K562 (cell line): ENCODE data around the gene CSAD. TPM values are rescaled to one million over a fixed set of nuclear protein-coding genes. Genes with fewer than 3 reads are reported as not detected.

Source experiments
- ATAC-seq: fragments of 200-7000 bp; cut with Tn5 transposase; 3 replicates; pipeline ENCODE4 v1.9.1; 2020; ENCODE audit warnings: moderate library complexity
- BruUV-seq: library from RNA; stranded (reverse); fragments of 400-500 nt; replicated peaks from 2 replicates; lab custom pipeline; 2021; lab: Mats Ljungman, UMichigan
- CTCF ChIA-PET: fragments of 300-600 bp; formaldehyde crosslinking; extraction: SDS; loops from one replicate; lab custom pipeline; 2021; ENCODE audit warnings: low intra/inter-chr PET ratio; lab: Yijun Ruan, JAX
- POLR2A ChIA-PET: fragments of 300-600, 350-650 bp; sonication (Branson Sonifier 250); formaldehyde crosslinking; extraction: SDS; loops from one replicate; lab custom pipeline; 2021; ENCODE audit warnings: antibody characterized with exemption, inconsistent platforms; lab: Yijun Ruan, JAX
- DNase-seq, 4 experiments: peaks; one replicate each; pipeline versions ENCODE4 v3.0.0 to v3.0.0-alpha.2; 2011 to 2018; ENCODE audit warnings: low spot score in 3 of 4, mixed read lengths in 3 of 4; ENCODE audit errors: extremely low read depth in 1 of 4
- FAIRE-seq: peaks from 2 replicates; lab custom pipeline; 2011; peaks lifted over from hg19 to GRCh38; lab: Jason Lieb, UNC
- H2AFZ ChIP-seq: 2 replicates; pipeline ENCODE4 v1.6.0; 2011; ENCODE audit warnings: low read depth, low read length, control low read depth, inconsistent platforms
- H3K27ac ChIP-seq: fragments of 200-600 bp; 3 replicates; pipeline ENCODE4 v1.8.0; 2011; ENCODE audit warnings: low read depth, mild to moderate bottlenecking, control low read depth, inconsistent platforms, low read length, moderate library complexity, mixed read lengths; ENCODE audit errors: extremely low read depth
- H3K27me3 ChIP-seq, 2 experiments: fragments of 300-600 bp in 1 of 2; 2 replicates in 1 of 2; 3 replicates in 1 of 2; pipeline versions ENCODE4 v1.6.0 to v1.8.0; 2011; ENCODE audit warnings: inconsistent platforms in 2 of 2, low read length in 2 of 2, mild to moderate bottlenecking in 1 of 2, mixed read lengths in 1 of 2, moderate library complexity in 1 of 2; ENCODE audit not compliant: control insufficient read depth in 2 of 2, insufficient read depth in 2 of 2
- H3K36me3 ChIP-seq: fragments of 300-600 bp; 3 replicates; pipeline ENCODE4 v1.8.0; 2011; ENCODE audit warnings: mild to moderate bottlenecking, low read length, inconsistent platforms; ENCODE audit not compliant: control insufficient read depth, insufficient read depth
- H3K4me1 ChIP-seq, 2 experiments: fragments of 200-600 bp in 1 of 2; replicated peaks in 1 of 2; 2 replicates in 1 of 2; 3 replicates in 1 of 2; pipeline versions ENCODE4 v1.5.1 to v1.8.0; 2011; ENCODE audit warnings: inconsistent platforms in 2 of 2, low read length in 2 of 2, mild to moderate bottlenecking in 1 of 2, mixed read lengths in 1 of 2, moderate library complexity in 1 of 2; ENCODE audit not compliant: control insufficient read depth in 2 of 2, insufficient read depth in 2 of 2
- H3K4me2 ChIP-seq: 2 replicates; pipeline ENCODE4 v1.6.1; 2011; ENCODE audit warnings: low read length, control low read depth, inconsistent platforms, mixed read lengths; ENCODE audit not compliant: insufficient read depth
- H3K4me3 ChIP-seq: fragments of 200-600 bp; sonication (generic), shearing (Covaris generic); 2 replicates; pipeline ENCODE4 v1.5.1; 2016; ENCODE audit warnings: control low read depth, inconsistent platforms
- H3K79me2 ChIP-seq: fragments of 200-600 bp; 3 replicates; pipeline ENCODE4 v1.8.0; 2011; ENCODE audit warnings: low read length, inconsistent platforms; ENCODE audit not compliant: control insufficient read depth, insufficient read depth
- H3K9ac ChIP-seq, 2 experiments: 2 replicates each; pipeline versions ENCODE4 v1.6.0 to v1.6.1; 2011; ENCODE audit warnings: low read depth in 2 of 2, low read length in 2 of 2, control low read depth in 1 of 2, inconsistent platforms in 1 of 2, mild to moderate bottlenecking in 1 of 2, mixed read lengths in 1 of 2; ENCODE audit not compliant: insufficient read depth in 1 of 2
- H3K9me1 ChIP-seq: one replicate; pipeline ENCODE4 v1.6.0; 2011; ENCODE audit warnings: inconsistent platforms, mild to moderate bottlenecking, low read length, moderate library complexity; ENCODE audit not compliant: control insufficient read depth, insufficient read depth
- H3K9me3 ChIP-seq: replicated peaks from 2 replicates; pipeline ENCODE4 v1.5.1; 2011; ENCODE audit warnings: low read depth, low read length, inconsistent platforms; ENCODE audit not compliant: control insufficient read depth, insufficient read depth
- H4K20me1 ChIP-seq: replicated peaks from 2 replicates; pipeline ENCODE4 v1.6.1; 2011; ENCODE audit warnings: low read length, inconsistent platforms, mixed read lengths; ENCODE audit not compliant: control insufficient read depth, insufficient read depth
- ATF1 ChIP-seq, 2 experiments: fragments of 450-650 bp in 1 of 2; IDR thresholded peaks; 2 replicates each; pipeline ENCODE4 v1.6.1; 2016; ENCODE audit warnings: missing compliant biosample characterization in 1 of 2, missing genetic modification characterization in 1 of 2
- FOXP1 ChIP-seq: sonication (generic); formaldehyde crosslinking; IDR thresholded peaks from 2 replicates; pipeline ENCODE4 v1.8.0; 2022; ENCODE audit warnings: mild to moderate bottlenecking, missing genetic modification reagents
- IRF2 ChIP-seq: sonication (generic); formaldehyde crosslinking; IDR thresholded peaks from 2 replicates; pipeline ENCODE4 v1.8.1; 2022; ENCODE audit warnings: mild to moderate bottlenecking, missing genetic modification reagents
- KHSRP ChIP-seq: fragments of 450-650 bp; IDR thresholded peaks from 2 replicates; pipeline ENCODE4 v1.6.1; 2017
- SAFB ChIP-seq: fragments of 200-400 bp; formaldehyde crosslinking; IDR thresholded peaks from 2 replicates; pipeline ENCODE4 v1.6.1; 2017; ENCODE audit warnings: low read depth, low read length, borderline replicate concordance
- ZHX1 ChIP-seq: fragments of 150-350 bp; conservative IDR thresholded peaks from 2 replicates; pipeline ENCODE4 v1.6.1; 2014; ENCODE audit warnings: low read length
- ZNF431 ChIP-seq: sonication (generic); formaldehyde crosslinking; IDR thresholded peaks from 2 replicates; pipeline ENCODE4 v1.8.0; 2022; ENCODE audit warnings: mild to moderate bottlenecking, missing genetic modification reagents
- WGBS: fragments of 100-300 bp; shearing (Covaris generic); methylation state at CpG from one replicate; pipeline ENCODE4 v1.1.6; 2016; ENCODE audit warnings: low coverage, mixed read lengths; ENCODE audit not compliant: insufficient coverage; ENCODE audit errors: missing lambda C conversion rate; 5-methylcytosine and 5-hydroxymethylcytosine counted together
- in situ Hi-C: fragments of 300-500 bp; cut with MboI; formaldehyde crosslinking; loops from 4 replicates; pipeline ENCODE4 v1.15.0; 2018; ENCODE audit warnings: inconsistent platforms, mixed read lengths
- intact Hi-C: fragments of 100-400 bp; cut with micrococcal nuclease; formaldehyde crosslinking; loops from 2 replicates; pipeline ENCODE4 v1.14.2; 2022
- polyA plus RNA-seq, 8 experiments: library from polyadenylated mRNA; depleted of rRNA in 4 of 8; stranded (reverse) in 5 of 8; unstranded in 3 of 8; fragments of >200 nt; fragmentation: Nextera tagmentation in 2 of 8; fragmentation: Illumina TruSeq in 1 of 8; extraction: Ambion mirVana in 2 of 8; extraction: Trizol in 1 of 8; gene quantifications; 2 replicates each; pipeline versions ENCODE4 v1.2.1 to v1.2.3, GENCODE V29; 2011 to 2014; ENCODE audit warnings: inconsistent platforms in 1 of 8, missing spikeins in 1 of 8
- total RNA-seq, 7 experiments: library from RNA; depleted of rRNA in 6 of 7; stranded (reverse); fragments of >200 nt in 6 of 7; fragmentation: Illumina TruSeq in 2 of 7; extraction: Trizol in 2 of 7; gene quantifications; 2 replicates each; pipeline versions ENCODE4 v1.2.1 to v1.2.3, GENCODE V29; 2011 to 2021; ENCODE audit warnings: low replicate concordance in 1 of 7

Gene CSAD
- total and polyA plus RNA-seq, 9 of the 15 experiments (the other 6 are each of a cell fraction or from before 2014, with no cell fraction given): 1.8 to 19.6 (median 8.1) TPM

GRCh38 chr12:53229454-53229853 is 48.7 kb upstream of the CSAD start (continued):
- TF ChIP-seq ATF1 (CRISPR knock-in tag; IDR thresholded peaks at IDR 0.05) (no peak), ATF1 (tag; IDR thresholded peaks at IDR 0.05) (no peak), SAFB (no peak)

- no peak overlapping the region for H3K9ac ChIP-seq
- no peaks in the 10 kb centered on the region; the same call in 1 of the 2 replicates for H4K20me1 ChIP-seq
- no peaks in the 10 kb centered on the region for H3K9me1 ChIP-seq
- H3K79me2 ChIP-seq: no peaks in the 10 kb centered on the region
- 23% methylated on average over 1 of the region's 1 CpG for WGBS
- in situ Hi-C loops: no loop called here
- H2AFZ ChIP-seq: no peak overlapping the region
- peaks cover 27 to 41% of the 10 kb centered on the region in 2 experiments for H3K4me1 ChIP-seq
- FAIRE-seq: no peak
- DNase-seq: no peak
- no peak overlapping the region for H3K27ac ChIP-seq
- ChIA-PET CTCF (no interaction called here), POLR2A (interaction anchor here (0.6 kb wide), 2 partner anchors 13 to 91 kb away, joined by 3 to 4 read pairs; no protein-coding TSS in a partner anchor)
- H3K9me3 ChIP-seq: no peaks in the 10 kb centered on the region
- H3K36me3 ChIP-seq: no peaks in the 10 kb centered on the region
- no peak overlapping the region for H3K4me2 ChIP-seq
- TF ChIP-seq ZHX1: no peak
- no peak for TF ChIP-seq KHSRP
- no peak for TF ChIP-seq FOXP1
- TF ChIP-seq IRF2 (CRISPR knock-in tag): no peak
- no peak for TF ChIP-seq ZNF431 (CRISPR knock-in tag)
- H3K4me3 ChIP-seq: no peak overlapping the region
- intact Hi-C loops: no loop called here
- no peak for ATAC-seq
- H3K27me3 ChIP-seq: no peaks in the 10 kb centered on the region
- BruUV-seq: no TSS peak
Measured at GRCh38 chr12:53227836-53228235, 47.1 kb upstream of the CSAD start.
